Hepatocyte (in vitro differentiated cells): ENCODE measurements around the gene MATCAP1. TPM values are rescaled to one million over a fixed set of nuclear protein-coding genes. Genes with fewer than 3 reads are reported as not detected.

ENCODE experiments used
- DNase-seq: peaks from one replicate; pipeline ENCODE4 v3.0.0-alpha.2; 2016; ENCODE audit warnings: low spot score
- H2AFZ ChIP-seq: fragments of 200-600 bp; sonication (generic); 2 replicates; pipeline ENCODE4 v1.6.0; 2016; ENCODE audit warnings: antibody characterized with exemption, mild to moderate bottlenecking
- H3K27ac ChIP-seq: fragments of 200-600 bp; sonication (generic); 2 replicates; pipeline ENCODE4 v1.5.1; 2016; ENCODE audit warnings: mild to moderate bottlenecking
- H3K27me3 ChIP-seq: fragments of 200-600 bp; sonication (generic); 2 replicates; pipeline ENCODE4 v1.6.1; 2016
- H3K36me3 ChIP-seq: fragments of 200-600 bp; sonication (generic); replicated peaks from 2 replicates; pipeline ENCODE4 v1.5.1; 2016; ENCODE audit warnings: low read depth; ENCODE audit not compliant: insufficient read depth
- H3K4me1 ChIP-seq: fragments of 200-600 bp; sonication (generic); 2 replicates; pipeline ENCODE4 v1.5.1; 2016; ENCODE audit warnings: mild to moderate bottlenecking, moderate library complexity; ENCODE audit not compliant: insufficient read depth
- H3K4me2 ChIP-seq: fragments of 200-600 bp; sonication (generic); 2 replicates; pipeline ENCODE4 v1.6.0; 2016
- H3K4me3 ChIP-seq: fragments of 200-600 bp; sonication (generic); 2 replicates; pipeline ENCODE4 v1.5.1; 2016; ENCODE audit warnings: mild to moderate bottlenecking
- H3K79me2 ChIP-seq: fragments of 200-600 bp; sonication (generic); 2 replicates; pipeline ENCODE4 v1.6.0; 2017; ENCODE audit warnings: mild to moderate bottlenecking
- H3K9me2 ChIP-seq: fragments of 200-600 bp; sonication (generic); replicated peaks from 2 replicates; pipeline ENCODE4 v1.6.0; 2017; ENCODE audit warnings: mild to moderate bottlenecking; ENCODE audit not compliant: insufficient read depth
- H3K9me3 ChIP-seq: fragments of 200-600 bp; sonication (generic); 2 replicates; pipeline ENCODE4 v1.5.1; 2016; ENCODE audit warnings: low read depth, mild to moderate bottlenecking
- H4K20me1 ChIP-seq: fragments of 200-600 bp; sonication (generic); 2 replicates; pipeline ENCODE4 v1.6.0; 2016; ENCODE audit warnings: mild to moderate bottlenecking; ENCODE audit not compliant: insufficient read depth, poor library complexity, severe bottlenecking
- EZH2 ChIP-seq: fragments of 200-600 bp; sonication (generic); IDR thresholded peaks from 2 replicates; pipeline ENCODE4 v1.6.1; 2016; ENCODE audit warnings: antibody characterized with exemption, mild to moderate bottlenecking, borderline replicate concordance
- EZH2phosphoT487 ChIP-seq: fragments of 200-600 bp; sonication (generic); IDR thresholded peaks from one replicate; pipeline ENCODE4 v1.6.1; 2018; ENCODE audit warnings: antibody characterized with exemption, mild to moderate bottlenecking, low read depth, moderate library complexity; ENCODE audit not compliant: unreplicated experiment, severe bottlenecking
- WGBS: methylation state at CpG from one replicate; pipeline ENCODE4 v1.1.6; 2016; ENCODE audit warnings: low lambda C conversion rate; ENCODE audit errors: missing lambda C conversion rate; 5-methylcytosine and 5-hydroxymethylcytosine counted together
- microRNA counts: library from miRNA; unstranded; fragments of <30 nt; microRNA quantifications from one replicate; lab custom pipeline; 2017
- microRNA-seq: library from miRNA; unstranded; fragments of <30 nt; microRNA quantifications from one replicate; pipeline ENCODE4, GENCODE V29; 2017
- polyA plus RNA-seq: library from polyadenylated mRNA; unstranded; fragments of >200 nt; fragmentation: Nextera tagmentation; extraction: Ambion mirVana; gene quantifications from 2 replicates; pipeline ENCODE4 v1.2.1, GENCODE V29; 2016
- small RNA-seq: library from RNA; depleted of rRNA; stranded (forward); fragments of <200 nt; gene quantifications from one replicate; pipeline ENCODE3, GENCODE V24; 2014
- total RNA-seq: library from RNA; depleted of rRNA; stranded (reverse); fragments of >200 nt; gene quantifications from 2 replicates; pipeline ENCODE4 v1.2.3, GENCODE V29; 2014
- TF ChIP-seq, protein P1 (sequence below): fragments of 200-600 bp; sonication (generic); IDR thresholded peaks from 2 replicates; pipeline ENCODE4 v1.5.1; 2016; ENCODE audit warnings: antibody characterized with exemption, mild to moderate bottlenecking; ENCODE audit not compliant: poor library complexity

The MATCAP1 gene
- total and polyA plus RNA-seq, 2 experiments from 2014 or later, result 22.3 to 25.4 TPM

DNA sequence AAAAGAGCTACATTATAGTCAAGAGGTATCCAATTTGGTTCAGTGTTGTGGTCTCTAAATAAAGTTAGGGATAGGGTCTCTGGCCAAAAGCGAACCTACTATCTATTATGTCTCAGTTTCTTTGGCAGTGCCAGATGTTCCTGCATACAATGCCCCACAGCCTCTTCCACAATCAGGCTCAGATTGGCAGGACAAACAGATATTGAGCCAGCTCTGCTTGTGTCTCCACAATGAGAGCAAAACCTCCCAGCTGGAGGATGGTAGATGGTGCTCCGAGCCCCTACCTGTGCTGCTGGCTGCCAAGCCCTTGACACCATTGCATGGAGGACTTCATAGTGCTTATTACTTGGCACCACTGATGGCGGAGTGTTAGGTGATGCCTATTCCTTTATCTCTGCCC, 54.3 kb downstream of the MATCAP1 start:
- H3K79me2 ChIP-seq, result no peaks in the 10 kb centered on the region
- WGBS, result 98% methylated on average over 3 of the region's 3 CpGs
- no peak for DNase-seq
- no peaks in the 10 kb centered on the region for H3K9me3 ChIP-seq
- H3K4me3 ChIP-seq, result no peak overlapping the region
- H4K20me1 ChIP-seq, result no peaks in the 10 kb centered on the region
- H3K4me2 ChIP-seq, result no peak overlapping the region
- TF ChIP-seq, protein P1, sequence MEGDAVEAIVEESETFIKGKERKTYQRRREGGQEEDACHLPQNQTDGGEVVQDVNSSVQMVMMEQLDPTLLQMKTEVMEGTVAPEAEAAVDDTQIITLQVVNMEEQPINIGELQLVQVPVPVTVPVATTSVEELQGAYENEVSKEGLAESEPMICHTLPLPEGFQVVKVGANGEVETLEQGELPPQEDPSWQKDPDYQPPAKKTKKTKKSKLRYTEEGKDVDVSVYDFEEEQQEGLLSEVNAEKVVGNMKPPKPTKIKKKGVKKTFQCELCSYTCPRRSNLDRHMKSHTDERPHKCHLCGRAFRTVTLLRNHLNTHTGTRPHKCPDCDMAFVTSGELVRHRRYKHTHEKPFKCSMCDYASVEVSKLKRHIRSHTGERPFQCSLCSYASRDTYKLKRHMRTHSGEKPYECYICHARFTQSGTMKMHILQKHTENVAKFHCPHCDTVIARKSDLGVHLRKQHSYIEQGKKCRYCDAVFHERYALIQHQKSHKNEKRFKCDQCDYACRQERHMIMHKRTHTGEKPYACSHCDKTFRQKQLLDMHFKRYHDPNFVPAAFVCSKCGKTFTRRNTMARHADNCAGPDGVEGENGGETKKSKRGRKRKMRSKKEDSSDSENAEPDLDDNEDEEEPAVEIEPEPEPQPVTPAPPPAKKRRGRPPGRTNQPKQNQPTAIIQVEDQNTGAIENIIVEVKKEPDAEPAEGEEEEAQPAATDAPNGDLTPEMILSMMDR, result no peak
- no peak for TF ChIP-seq EZH2
- TF ChIP-seq EZH2phosphoT487, result no peak
- no peak overlapping the region for H3K27ac ChIP-seq
- no peaks in the 10 kb centered on the region for H3K27me3 ChIP-seq
- no peaks in the 10 kb centered on the region for H3K4me1 ChIP-seq
- H3K9me2 ChIP-seq, result no peaks in the 10 kb centered on the region
- H3K36me3 ChIP-seq, result no peaks in the 10 kb centered on the region
- no peak overlapping the region for H2AFZ ChIP-seq

DNA sequence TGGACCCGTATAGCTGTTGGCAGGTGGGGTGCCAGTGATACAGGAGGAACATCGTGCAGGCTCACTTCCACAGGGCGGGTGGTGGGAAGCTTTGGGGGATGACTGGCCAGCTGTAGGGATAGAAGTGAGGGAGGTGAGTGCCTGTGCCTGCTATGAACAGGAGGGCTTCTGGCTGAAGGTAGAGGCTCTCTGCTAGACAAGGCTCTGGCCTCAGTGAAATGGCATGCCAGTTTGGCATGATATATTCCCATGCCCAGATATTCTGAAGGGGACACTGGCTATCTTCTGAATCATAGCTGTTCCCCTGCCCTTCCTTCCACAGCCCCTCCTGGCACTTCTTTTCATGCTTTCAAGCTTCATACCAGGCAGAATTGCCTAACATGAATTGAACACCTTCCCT, 54.9 kb downstream of the MATCAP1 start:
- no peaks in the 10 kb centered on the region for H3K9me3 ChIP-seq
- WGBS, result 98% methylated on average over 3 of the region's 3 CpGs
- DNase-seq, result no peak
- no peak overlapping the region for H3K4me2 ChIP-seq
- no peaks in the 10 kb centered on the region for H3K9me2 ChIP-seq
- no peak overlapping the region for H3K4me3 ChIP-seq
- no peaks in the 10 kb centered on the region for H3K4me1 ChIP-seq
- H3K27me3 ChIP-seq, result no peaks in the 10 kb centered on the region
- H2AFZ ChIP-seq, result no peak overlapping the region
- TF ChIP-seq EZH2phosphoT487 (no peak), EZH2 (no peak)
- TF ChIP-seq, protein P1, result no peak
- H4K20me1 ChIP-seq, result no peaks in the 10 kb centered on the region
- no peaks in the 10 kb centered on the region for H3K79me2 ChIP-seq
- no peak overlapping the region for H3K27ac ChIP-seq
- H3K36me3 ChIP-seq, result no peaks in the 10 kb centered on the region

DNA sequence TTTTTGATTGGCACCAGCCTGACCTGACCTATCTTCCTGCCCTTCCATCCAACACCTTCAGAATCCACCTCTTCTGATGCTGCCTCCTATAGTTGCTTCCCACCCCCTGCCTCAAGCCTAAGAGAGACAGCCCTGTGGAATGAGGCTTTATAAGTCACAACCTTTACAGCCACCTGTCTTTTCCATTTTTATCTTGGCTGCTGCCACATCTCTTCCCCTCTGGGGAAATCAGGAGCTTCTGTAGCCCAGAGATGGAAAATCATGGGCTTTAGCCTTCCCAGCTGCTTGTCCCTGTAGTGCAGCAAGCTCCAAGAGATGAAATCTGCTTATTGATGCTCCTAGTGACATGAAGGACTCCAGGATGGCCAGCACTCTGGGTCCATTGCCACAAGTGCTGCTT, 55.3 kb downstream of the MATCAP1 start:
- no peak for TF ChIP-seq EZH2phosphoT487
- TF ChIP-seq, protein P1, result no peak
- no peak for TF ChIP-seq EZH2
- Histone ChIP-seq H3K36me3 (no peaks in the 10 kb centered on the region), H3K27ac (no peak overlapping the region), H3K4me1 (no peaks in the 10 kb centered on the region), H3K4me3 (no peak overlapping the region), H3K79me2 (no peaks in the 10 kb centered on the region), H4K20me1 (no peaks in the 10 kb centered on the region), H3K9me3 (no peaks in the 10 kb centered on the region), H3K4me2 (no peak overlapping the region), H2AFZ (no peak overlapping the region), H3K27me3 (no peaks in the 10 kb centered on the region), H3K9me2 (no peaks in the 10 kb centered on the region)
- no peak for DNase-seq

MicroRNAs encoded within 50 kb of the gene (microRNA counts, 767-probe panel; counts per million panel counts)
- microRNA hsa-miR-328 (lab: Ali Mortazavi, UCI), result not detected

Small RNAs within 50 kb of the gene (microRNA-seq; reads per million reads assigned to microRNA genes)
- gene MIR328, result 344 reads per million, percentile 70 among the genes with 10 or more reads in this experiment

Small RNAs within 50 kb of the gene (small RNA-seq; reads per million reads assigned to genes)
- gene MIR328, result 4.1 reads per million, percentile 92 among the genes with 10 or more reads in this experiment

Other genes with a start within 250 kb of the MATCAP1 start
- 106 and 131 TPM in 2 replicates for gene CIAO2B, start 249.6 kb downstream of the MATCAP1 start, total RNA-seq
- gene CIAO2B, start 249.6 kb downstream of the MATCAP1 start, polyA plus RNA-seq, result 147 and 154 TPM in 2 replicates
- 52.6 and 52.8 TPM in 2 replicates for gene CES2, start 248.4 kb downstream of the MATCAP1 start, total RNA-seq
- 67.7 and 72.8 TPM in 2 replicates for gene CES2, start 248.4 kb downstream of the MATCAP1 start, polyA plus RNA-seq
- gene CES3, start 222.7 kb downstream of the MATCAP1 start, total RNA-seq, result 1.2 and 1.7 TPM in 2 replicates
- 3.4 and 3.8 TPM in 2 replicates for gene CES3, start 222.7 kb downstream of the MATCAP1 start, polyA plus RNA-seq
- gene CES4A, start 195.4 kb downstream of the MATCAP1 start, total RNA-seq, result 7.2 and 12.3 TPM in 2 replicates
- gene CES4A, start 195.4 kb downstream of the MATCAP1 start, polyA plus RNA-seq, result 11.8 and 17.9 TPM in 2 replicates
- 48.0 and 59.0 TPM in 2 replicates for gene CBFB, start 154.8 kb downstream of the MATCAP1 start, total RNA-seq
- 39.3 and 47.4 TPM in 2 replicates for gene CBFB, start 154.8 kb downstream of the MATCAP1 start, polyA plus RNA-seq
- gene PHAF1, start 74.0 kb downstream of the MATCAP1 start, total RNA-seq, result 18.6 and 18.7 TPM in 2 replicates
- gene PHAF1, start 74.0 kb downstream of the MATCAP1 start, polyA plus RNA-seq, result 15.2 and 20.2 TPM in 2 replicates
- 33.3 and 34.5 TPM in 2 replicates for gene B3GNT9, start 33.0 kb downstream of the MATCAP1 start, total RNA-seq
- gene B3GNT9, start 33.0 kb downstream of the MATCAP1 start, polyA plus RNA-seq, result 37.5 and 44.2 TPM in 2 replicates
- gene TRADD, start 24.1 kb downstream of the MATCAP1 start, total RNA-seq, result 18.5 and 21.9 TPM in 2 replicates
- 31.4 and 32.4 TPM in 2 replicates for gene TRADD, start 24.1 kb downstream of the MATCAP1 start, polyA plus RNA-seq
- gene FBXL8, start 24.0 kb downstream of the MATCAP1 start, total RNA-seq, result 10.7 and 11.1 TPM in 2 replicates
- 15.9 and 19.8 TPM in 2 replicates for gene FBXL8, start 24.0 kb downstream of the MATCAP1 start, polyA plus RNA-seq
- gene HSF4, start 19.2 kb downstream of the MATCAP1 start, total RNA-seq, result 3.2 and 5.5 TPM in 2 replicates
- 8.5 and 15.7 TPM in 2 replicates for gene HSF4, start 19.2 kb downstream of the MATCAP1 start, polyA plus RNA-seq
- 8.1 and 9.3 TPM in 2 replicates for gene NOL3, start 13.4 kb downstream of the MATCAP1 start, total RNA-seq
- gene NOL3, start 13.4 kb downstream of the MATCAP1 start, polyA plus RNA-seq, result 10.9 and 11.0 TPM in 2 replicates
- 0.33 and 3.3 TPM in 2 replicates for gene EXOC3L1, start 6.2 kb upstream of the MATCAP1 start, total RNA-seq
- 2.0 and 2.6 TPM in 2 replicates for gene EXOC3L1, start 6.2 kb upstream of the MATCAP1 start, polyA plus RNA-seq
- 70.4 and 76.6 TPM in 2 replicates for gene E2F4, start 8.2 kb upstream of the MATCAP1 start, total RNA-seq
- 72.4 and 76.4 TPM in 2 replicates for gene E2F4, start 8.2 kb upstream of the MATCAP1 start, polyA plus RNA-seq
- gene ELMO3, start 15.2 kb upstream of the MATCAP1 start, total RNA-seq, result 18.5 and 18.7 TPM in 2 replicates
- 14.5 and 18.3 TPM in 2 replicates for gene ELMO3, start 15.2 kb upstream of the MATCAP1 start, polyA plus RNA-seq
- 47.5 and 53.2 TPM in 2 replicates for gene TMEM208, start 43.2 kb upstream of the MATCAP1 start, total RNA-seq
- 160 and 181 TPM in 2 replicates for gene TMEM208, start 43.2 kb upstream of the MATCAP1 start, polyA plus RNA-seq
- 4.1 and 10.0 TPM in 2 replicates for gene FHOD1, start 63.5 kb upstream of the MATCAP1 start, total RNA-seq
- 17.2 and 20.9 TPM in 2 replicates for gene FHOD1, start 63.5 kb upstream of the MATCAP1 start, polyA plus RNA-seq
- 0.36 and 1.4 TPM in 2 replicates for gene SLC9A5, start 65.0 kb upstream of the MATCAP1 start, total RNA-seq
- 1.5 and 2.7 TPM in 2 replicates for gene SLC9A5, start 65.0 kb upstream of the MATCAP1 start, polyA plus RNA-seq
- 3.4 and 3.6 TPM in 2 replicates for gene PLEKHG4, start 95.6 kb upstream of the MATCAP1 start, total RNA-seq
- gene PLEKHG4, start 95.6 kb upstream of the MATCAP1 start, polyA plus RNA-seq, result 3.0 and 5.5 TPM in 2 replicates
- not detected in 2 replicates for gene KCTD19, start 142.8 kb upstream of the MATCAP1 start, total RNA-seq
- not detected in 2 replicates for gene KCTD19, start 142.8 kb upstream of the MATCAP1 start, polyA plus RNA-seq
- 0.23 and 0.32 TPM in 2 replicates for gene LRRC36, start 142.9 kb upstream of the MATCAP1 start, total RNA-seq
- 0.69 TPM in 1 of 2 replicates, not detected in the other for gene LRRC36, start 142.9 kb upstream of the MATCAP1 start, polyA plus RNA-seq
- 0.88 and 3.2 TPM in 2 replicates for gene TPPP3, start 209.5 kb upstream of the MATCAP1 start, total RNA-seq
- 13.4 and 20.1 TPM in 2 replicates for gene TPPP3, start 209.5 kb upstream of the MATCAP1 start, polyA plus RNA-seq
- 1.9 and 5.9 TPM in 2 replicates for gene ZDHHC1, start 232.5 kb upstream of the MATCAP1 start, total RNA-seq
- gene ZDHHC1, start 232.5 kb upstream of the MATCAP1 start, polyA plus RNA-seq, result 10.0 and 10.6 TPM in 2 replicates
- 0.93 and 1.6 TPM in 2 replicates for gene HSD11B2, start 247.2 kb upstream of the MATCAP1 start, total RNA-seq
- gene HSD11B2, start 247.2 kb upstream of the MATCAP1 start, polyA plus RNA-seq, result 2.3 and 4.2 TPM in 2 replicates